K562 (cell line): ENCODE measurements around the gene NBEAL2. TPM values are rescaled to one million over a fixed set of nuclear protein-coding genes. Genes with fewer than 3 reads are reported as not detected.
A peak's percentile ranks its signal among the peaks of the same experiment; 100 is the strongest.

Experiments used
- ATF7 ChIP-seq: fragments of 450-650 bp; IDR thresholded peaks from 2 replicates; pipeline ENCODE4 v1.7.1; 2014; ENCODE audit warnings: mild to moderate bottlenecking, moderate library complexity
- CAMTA2 ChIP-seq: fragments of 250-450 bp; sonication (Bioruptor Pico); conservative IDR thresholded peaks from 2 replicates; pipeline ENCODE4 v1.5.1; 2022
- CTBP1 ChIP-seq: fragments of 450-650 bp; IDR thresholded peaks from 2 replicates; pipeline ENCODE4 v1.6.1; 2016; ENCODE audit warnings: borderline replicate concordance
- HNRNPK ChIP-seq: fragments of 200-400 bp; formaldehyde crosslinking; IDR thresholded peaks from one replicate; pipeline ENCODE4 v1.6.1; 2018; ENCODE audit warnings: mild to moderate bottlenecking, low read depth, low read length; ENCODE audit not compliant: poor library complexity, severe bottlenecking
- KDM4B ChIP-seq, 2 experiments: fragments of 450-650 bp in 1 of 2; sonication (generic) in 1 of 2; IDR thresholded peaks; 2 replicates each; pipeline ENCODE4 v1.6.1; 2016 to 2017; ENCODE audit warnings: borderline replicate concordance in 2 of 2, antibody characterized with exemption in 1 of 2, low read depth in 1 of 2, mild to moderate bottlenecking in 1 of 2
- MAFF ChIP-seq: IDR thresholded peaks from 2 replicates; pipeline ENCODE4 v1.6.1; 2012; ENCODE audit warnings: low read length, improper control_type of control experiment
- MEF2D ChIP-seq: conservative IDR thresholded peaks from 2 replicates; pipeline ENCODE4 v1.6.1; 2016; ENCODE audit warnings: low read depth, missing genetic modification characterization, missing compliant biosample characterization
- NCOA6 ChIP-seq: fragments of 450-650 bp; IDR thresholded peaks from 2 replicates; pipeline ENCODE4 v1.6.1; 2017; ENCODE audit warnings: mild to moderate bottlenecking
- NEUROD1 ChIP-seq: fragments of 150-350 bp; IDR thresholded peaks from 2 replicates; pipeline ENCODE4 v1.6.1; 2014; ENCODE audit warnings: borderline replicate concordance, low read length, low read depth; ENCODE audit not compliant: partially characterized antibody
- NR3C1 ChIP-seq: sonication (generic); formaldehyde crosslinking; IDR thresholded peaks from 2 replicates; pipeline ENCODE4 v1.8.1; 2022; ENCODE audit warnings: missing genetic modification reagents
- PRPF4 ChIP-seq: fragments of 200-400 bp; formaldehyde crosslinking; IDR thresholded peaks from one replicate; pipeline ENCODE4 v1.6.1; 2017; ENCODE audit warnings: low read length, low read depth, mild to moderate bottlenecking; ENCODE audit not compliant: insufficient read depth, poor library complexity, severe bottlenecking
- RBM39 ChIP-seq: fragments of 200-400 bp; formaldehyde crosslinking; optimal IDR thresholded peaks from 2 replicates; pipeline ENCODE3; 2018; ENCODE audit warnings: low read depth, low read length
- SMAD1 ChIP-seq: fragments of 150-350 bp; IDR thresholded peaks from 2 replicates; pipeline ENCODE4 v1.6.1; 2014; ENCODE audit warnings: low read length, low read depth; ENCODE audit not compliant: partially characterized antibody
- SRF ChIP-seq, 2 experiments: fragments of 250-450, 450-650 bp in 1 of 2; sonication (Bioruptor Pico) in 1 of 2; sonication (generic) in 1 of 2; formaldehyde crosslinking; IDR thresholded peaks; 2 replicates each; pipeline versions ENCODE4 v1.5.0 to v1.5.1; 2020 to 2022; ENCODE audit warnings: mild to moderate bottlenecking in 1 of 2, missing genetic modification reagents in 1 of 2
- STAT5A ChIP-seq: IDR thresholded peaks from 2 replicates; pipeline ENCODE4 v1.6.1; 2012; ENCODE audit warnings: low read length, inconsistent platforms, borderline replicate concordance
- TAF9B ChIP-seq: fragments of 450-650 bp; IDR thresholded peaks from 2 replicates; pipeline ENCODE4 v1.6.1; 2018; ENCODE audit warnings: mild to moderate bottlenecking; ENCODE audit not compliant: partially characterized antibody
- TEAD1 ChIP-seq, 2 experiments: fragments of 450-650 bp in 1 of 2; sonication (generic) in 1 of 2; formaldehyde crosslinking; IDR thresholded peaks; 2 replicates each; pipeline versions ENCODE4 v1.4.0 to v1.8.0; 2020 to 2022; ENCODE audit warnings: mild to moderate bottlenecking in 2 of 2, missing genetic modification reagents in 1 of 2
- ZNF121 ChIP-seq: sonication (generic); formaldehyde crosslinking; conservative IDR thresholded peaks from 2 replicates; pipeline ENCODE4 v1.8.0; 2022; ENCODE audit warnings: missing genetic modification reagents
- ZNF3 ChIP-seq: fragments of 250-450 bp; sonication (Bioruptor Pico); IDR thresholded peaks from 2 replicates; pipeline ENCODE4 v1.5.0; 2021; ENCODE audit warnings: mild to moderate bottlenecking, moderate library complexity
- ZNF584 ChIP-seq: fragments of 200-800 bp; sonication (Bioruptor generic); IDR thresholded peaks from 2 replicates; pipeline ENCODE4 v1.6.1; 2016; ENCODE audit warnings: low read depth, mild to moderate bottlenecking, missing genetic modification characterization, missing compliant biosample characterization
- polyA plus RNA-seq, 8 experiments: library from polyadenylated mRNA; depleted of rRNA in 4 of 8; stranded (reverse) in 5 of 8; unstranded in 3 of 8; fragments of >200 nt; fragmentation: Nextera tagmentation in 2 of 8; fragmentation: Illumina TruSeq in 1 of 8; extraction: Ambion mirVana in 2 of 8; extraction: Trizol in 1 of 8; gene quantifications; 2 replicates each; pipeline versions ENCODE4 v1.2.1 to v1.2.3, GENCODE V29; 2011 to 2014; ENCODE audit warnings: inconsistent platforms in 1 of 8, missing spikeins in 1 of 8
- total RNA-seq, 7 experiments: library from RNA; depleted of rRNA in 6 of 7; stranded (reverse); fragments of >200 nt in 6 of 7; fragmentation: Illumina TruSeq in 2 of 7; extraction: Trizol in 2 of 7; gene quantifications; 2 replicates each; pipeline versions ENCODE4 v1.2.1 to v1.2.3, GENCODE V29; 2011 to 2021; ENCODE audit warnings: low replicate concordance in 1 of 7
- TF ChIP-seq, protein P1 (sequence below): fragments of 450-650 bp; formaldehyde crosslinking; conservative IDR thresholded peaks from 2 replicates; pipeline ENCODE4 v1.4.0; 2022; ENCODE audit warnings: mild to moderate bottlenecking, missing genetic modification characterization
- TF ChIP-seq, protein P2 (sequence below): fragments of 450-650 bp; IDR thresholded peaks from 2 replicates; pipeline ENCODE4 v1.6.1; 2016; ENCODE audit warnings: missing biosample characterization, missing genetic modification characterization
- TF ChIP-seq, protein P3 (sequence below), 2 experiments: fragments of 450-650 bp in 1 of 2; IDR thresholded peaks; 2 replicates each; pipeline ENCODE4 v1.6.1; 2011 to 2017; ENCODE audit warnings: low read depth in 2 of 2, antibody characterized with exemption in 1 of 2, borderline replicate concordance in 1 of 2, low read length in 1 of 2, mild to moderate bottlenecking in 1 of 2, mixed read lengths in 1 of 2; ENCODE audit not compliant: control insufficient read depth in 1 of 2

NBEAL2 gene
- total and polyA plus RNA-seq, 9 of the 15 experiments (the other 6 are each of a cell fraction or from before 2014, with no cell fraction given) = 0.06 to 114 (median 29.6) TPM

DNA sequence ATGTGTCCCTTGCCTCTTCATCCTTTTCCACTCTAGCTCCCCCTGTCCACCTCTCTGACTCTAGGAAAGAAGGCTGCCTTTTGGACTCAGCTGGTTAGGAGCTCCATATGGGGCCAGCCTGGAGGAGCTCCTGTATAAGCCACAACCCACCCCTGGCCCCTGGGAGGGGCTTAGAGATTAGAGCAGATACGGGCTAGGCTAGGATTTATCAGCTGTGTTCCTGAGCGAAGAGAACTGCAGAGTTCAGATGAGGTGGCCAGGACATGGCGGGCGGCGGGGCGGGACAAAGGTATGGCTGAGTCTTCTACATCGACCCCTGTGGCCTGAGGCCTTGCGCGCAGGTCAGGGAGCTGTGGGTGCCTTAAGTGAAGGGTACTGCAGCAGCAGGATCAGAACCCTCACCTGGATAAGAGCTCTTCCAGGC is 7.9 kb downstream of the NBEAL2 start (continued):
- TF ChIP-seq SMAD1 (no peak), MEF2D (tag) (no peak), ZNF3 (CRISPR knock-in tag) (no peak), KDM4B (IDR thresholded peaks at IDR 0.05; ENCODE audit: borderline replicate concordance in 2 of 2, low read depth in 1 of 2) (peak in 1 of 2 experiments; percentile 62; a peak in 1 of 4 replicates), TAF9B (peak; percentile 46), SRF (CRISPR knock-in tag; IDR thresholded peaks at IDR 0.05) (peak in 1 of 2 experiments; percentile 53; a peak in 1 of 4 replicates), MAFF (no peak), NCOA6 (no peak), CTBP1 (peak; percentile 79), ATF7 (peak; percentile 90; the same call in 1 of the 2 replicates), NR3C1 (no peak), PRPF4 (no peak), STAT5A (no peak), NEUROD1 (peak; percentile 57), TEAD1 (CRISPR knock-in tag; IDR thresholded peaks at IDR 0.05) (peak in 1 of 2 experiments; percentile 45; a peak in 1 of 4 replicates), CAMTA2 (no peak), HNRNPK (no peak), ZNF584 (CRISPR knock-in tag) (0 out of 2 replicates have a peak, but pooled peaks have one; percentile 71), RBM39 (no peak), ZNF121 (CRISPR knock-in tag) (no peak)
- TF ChIP-seq, protein P1, sequence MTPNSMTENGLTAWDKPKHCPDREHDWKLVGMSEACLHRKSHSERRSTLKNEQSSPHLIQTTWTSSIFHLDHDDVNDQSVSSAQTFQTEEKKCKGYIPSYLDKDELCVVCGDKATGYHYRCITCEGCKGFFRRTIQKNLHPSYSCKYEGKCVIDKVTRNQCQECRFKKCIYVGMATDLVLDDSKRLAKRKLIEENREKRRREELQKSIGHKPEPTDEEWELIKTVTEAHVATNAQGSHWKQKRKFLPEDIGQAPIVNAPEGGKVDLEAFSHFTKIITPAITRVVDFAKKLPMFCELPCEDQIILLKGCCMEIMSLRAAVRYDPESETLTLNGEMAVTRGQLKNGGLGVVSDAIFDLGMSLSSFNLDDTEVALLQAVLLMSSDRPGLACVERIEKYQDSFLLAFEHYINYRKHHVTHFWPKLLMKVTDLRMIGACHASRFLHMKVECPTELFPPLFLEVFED (CRISPR knock-in tag) = no peak; the same call in 1 of the 2 replicates
- TF ChIP-seq, protein P2, sequence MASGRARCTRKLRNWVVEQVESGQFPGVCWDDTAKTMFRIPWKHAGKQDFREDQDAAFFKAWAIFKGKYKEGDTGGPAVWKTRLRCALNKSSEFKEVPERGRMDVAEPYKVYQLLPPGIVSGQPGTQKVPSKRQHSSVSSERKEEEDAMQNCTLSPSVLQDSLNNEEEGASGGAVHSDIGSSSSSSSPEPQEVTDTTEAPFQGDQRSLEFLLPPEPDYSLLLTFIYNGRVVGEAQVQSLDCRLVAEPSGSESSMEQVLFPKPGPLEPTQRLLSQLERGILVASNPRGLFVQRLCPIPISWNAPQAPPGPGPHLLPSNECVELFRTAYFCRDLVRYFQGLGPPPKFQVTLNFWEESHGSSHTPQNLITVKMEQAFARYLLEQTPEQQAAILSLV = no peak
- TF ChIP-seq, protein P3, sequence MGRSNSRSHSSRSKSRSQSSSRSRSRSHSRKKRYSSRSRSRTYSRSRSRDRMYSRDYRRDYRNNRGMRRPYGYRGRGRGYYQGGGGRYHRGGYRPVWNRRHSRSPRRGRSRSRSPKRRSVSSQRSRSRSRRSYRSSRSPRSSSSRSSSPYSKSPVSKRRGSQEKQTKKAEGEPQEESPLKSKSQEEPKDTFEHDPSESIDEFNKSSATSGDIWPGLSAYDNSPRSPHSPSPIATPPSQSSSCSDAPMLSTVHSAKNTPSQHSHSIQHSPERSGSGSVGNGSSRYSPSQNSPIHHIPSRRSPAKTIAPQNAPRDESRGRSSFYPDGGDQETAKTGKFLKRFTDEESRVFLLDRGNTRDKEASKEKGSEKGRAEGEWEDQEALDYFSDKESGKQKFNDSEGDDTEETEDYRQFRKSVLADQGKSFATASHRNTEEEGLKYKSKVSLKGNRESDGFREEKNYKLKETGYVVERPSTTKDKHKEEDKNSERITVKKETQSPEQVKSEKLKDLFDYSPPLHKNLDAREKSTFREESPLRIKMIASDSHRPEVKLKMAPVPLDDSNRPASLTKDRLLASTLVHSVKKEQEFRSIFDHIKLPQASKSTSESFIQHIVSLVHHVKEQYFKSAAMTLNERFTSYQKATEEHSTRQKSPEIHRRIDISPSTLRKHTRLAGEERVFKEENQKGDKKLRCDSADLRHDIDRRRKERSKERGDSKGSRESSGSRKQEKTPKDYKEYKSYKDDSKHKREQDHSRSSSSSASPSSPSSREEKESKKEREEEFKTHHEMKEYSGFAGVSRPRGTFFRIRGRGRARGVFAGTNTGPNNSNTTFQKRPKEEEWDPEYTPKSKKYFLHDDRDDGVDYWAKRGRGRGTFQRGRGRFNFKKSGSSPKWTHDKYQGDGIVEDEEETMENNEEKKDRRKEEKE (IDR thresholded peaks at IDR 0.05; ENCODE audit: borderline replicate concordance in 1 of 2, control insufficient read depth in 1 of 2, low read depth in 2 of 2, low read length in 1 of 2) = 0 out of 4 replicates have a peak, but pooled peaks of 1 of the 2 experiments have one; percentile 33
